GM18507 (cell line): ENCODE results near the gene CARMIL1.
A peak's percentile ranks its signal among the peaks of the same experiment; 100 is the strongest.

ENCODE experiments used
- DNase-seq: peaks from one replicate; pipeline ENCODE4 v3.0.0; 2011; ENCODE audit warnings: low read depth; ENCODE audit not compliant: insufficient read length; ENCODE audit errors: extremely low spot score
- FAIRE-seq: peaks from 2 replicates; lab custom pipeline; 2011; peaks lifted over from hg19 to GRCh38; lab: Jason Lieb, UNC

Gene CARMIL1

DNA sequence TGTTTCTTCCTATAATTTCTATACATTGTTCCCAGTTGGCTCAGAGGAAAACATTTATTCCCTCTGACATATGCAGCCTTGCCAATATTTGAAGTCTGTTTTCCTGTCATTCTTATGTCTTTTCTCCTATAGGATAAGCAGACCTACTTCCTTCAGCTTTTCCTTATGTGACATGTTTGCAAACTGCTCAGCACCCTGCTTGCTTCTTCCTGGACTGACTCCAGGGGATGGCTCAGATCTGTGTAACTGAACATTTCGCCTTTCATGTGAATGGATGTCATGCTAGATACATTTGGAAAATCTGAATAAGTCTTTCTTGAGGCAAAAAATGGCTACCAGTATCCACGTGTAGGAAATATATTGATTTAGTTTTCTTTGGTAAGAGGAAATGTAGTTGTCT is 113.2 kb downstream of the CARMIL1 start:
- DNase-seq (no peak), FAIRE-seq (no peak)

- DNase-seq (no peak), FAIRE-seq (no peak)
Measured at GRCh38 chr6:25395731-25396130, 116.6 kb downstream of the CARMIL1 start.

DNA sequence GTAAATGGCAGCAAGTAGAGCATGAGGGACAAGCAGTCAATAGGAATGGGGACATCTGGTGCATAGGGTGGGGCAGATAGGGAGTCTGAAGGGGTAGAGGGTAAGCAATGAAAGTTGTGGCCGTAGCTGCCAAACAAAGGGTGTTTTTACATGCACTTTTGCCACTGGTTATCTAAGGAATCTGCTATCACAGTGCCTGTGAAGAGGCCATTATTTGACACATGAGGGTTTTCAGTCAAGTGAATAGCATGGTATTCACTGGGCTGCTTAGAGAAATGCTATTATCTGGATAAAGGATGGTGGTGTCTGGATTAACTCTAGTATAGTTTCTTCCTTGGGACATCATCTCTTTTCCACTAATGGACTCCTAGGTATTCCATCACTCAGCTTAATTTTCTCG is 118.2 kb downstream of the CARMIL1 start:
- peak; percentile 15 for FAIRE-seq
- no peak for DNase-seq

- DNase-seq (no peak), FAIRE-seq (no peak)
Measured at GRCh38 chr6:25399885-25400284, 120.7 kb downstream of the CARMIL1 start.

DNA sequence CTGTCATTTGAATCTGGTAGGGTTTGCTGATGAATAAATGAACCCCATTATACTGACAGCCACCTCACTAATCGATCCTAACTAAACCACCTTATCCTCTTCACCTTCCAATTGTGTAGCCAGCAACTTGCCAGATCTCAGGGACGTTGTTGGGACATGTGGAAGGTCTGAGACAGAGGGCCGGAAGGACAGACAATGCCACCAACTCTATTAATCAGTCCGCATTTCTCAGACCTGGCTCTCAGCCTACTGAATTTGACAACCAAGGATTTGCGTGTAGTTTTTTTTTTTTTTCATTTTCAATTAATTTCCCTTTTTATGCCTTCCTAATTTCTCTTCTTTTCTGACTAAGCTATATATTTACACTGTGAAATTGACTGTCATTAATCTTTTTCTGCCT is 122.5 kb downstream of the CARMIL1 start:
- DNase-seq (no peak), FAIRE-seq (no peak)

DNA sequence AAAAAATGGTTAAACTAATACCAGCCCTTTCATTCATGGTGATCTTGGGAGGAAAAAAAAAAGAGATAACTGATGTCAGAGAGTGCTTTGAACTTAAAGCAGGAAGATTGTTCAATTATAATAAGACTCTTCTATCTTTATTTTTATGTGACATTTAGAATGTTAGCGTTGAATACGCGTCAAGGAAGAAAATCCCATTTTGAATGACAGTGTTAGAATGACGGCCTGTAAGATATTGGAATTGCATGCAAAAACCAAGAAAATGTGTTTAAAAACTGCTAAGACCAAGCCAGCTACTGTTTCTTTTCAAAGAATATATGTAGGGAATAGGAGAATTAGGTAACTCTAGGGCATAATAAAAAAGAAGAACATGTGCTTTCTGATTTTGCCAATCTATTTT is 123.0 kb downstream of the CARMIL1 start:
- FAIRE-seq (no peak), DNase-seq (no peak)

GRCh38 chr6:25403150-25403549 is 124.0 kb downstream of the CARMIL1 start:
- DNase-seq (no peak), FAIRE-seq (peak; percentile 21)

DNA sequence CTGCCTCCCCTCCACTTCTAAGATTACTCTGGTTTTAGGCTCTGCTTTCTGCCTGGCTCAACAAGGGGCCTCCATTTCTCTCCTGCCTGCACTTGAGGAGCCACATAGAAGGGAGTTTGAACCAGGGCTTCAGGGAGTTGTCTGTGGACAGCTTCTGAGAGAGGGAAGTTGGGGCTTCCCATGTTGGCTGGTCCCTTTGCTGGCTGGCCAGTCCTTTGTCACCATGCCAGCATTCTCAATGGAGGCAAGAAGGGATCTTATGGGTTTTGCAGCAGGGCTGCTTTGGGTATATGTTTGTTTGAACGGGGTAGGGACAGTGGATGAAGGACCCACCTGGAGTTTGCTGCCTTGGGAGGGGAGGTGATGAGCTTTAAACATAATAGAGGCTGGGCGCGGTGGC is 124.9 kb downstream of the CARMIL1 start:
- DNase-seq, result no peak
- FAIRE-seq, result peak; percentile 38

GRCh38 chr6:25404693-25405169 is 125.6 kb downstream of the CARMIL1 start:
- DNase-seq (peak; percentile 26), FAIRE-seq (peak; percentile 97)

DNA sequence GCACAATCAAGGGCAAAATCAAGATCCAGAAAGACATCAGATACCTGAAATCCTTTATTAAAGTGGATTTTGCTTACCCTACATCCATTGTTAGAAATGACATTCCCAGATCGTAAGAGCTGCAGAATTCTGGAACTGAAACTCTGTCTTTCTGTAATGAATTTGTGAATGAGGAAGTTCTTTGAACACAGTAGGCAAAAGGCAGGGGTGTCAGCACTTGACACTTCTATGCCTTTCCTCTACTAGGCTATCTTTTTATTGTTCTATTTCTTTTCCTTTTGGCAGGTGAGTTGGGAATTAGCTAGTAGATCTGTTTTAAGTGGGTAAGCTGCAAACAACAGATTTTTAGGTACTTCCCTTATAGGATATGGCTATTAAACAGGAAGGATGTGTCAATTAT is 126.3 kb downstream of the CARMIL1 start:
- DNase-seq (no peak), FAIRE-seq (no peak)

DNA sequence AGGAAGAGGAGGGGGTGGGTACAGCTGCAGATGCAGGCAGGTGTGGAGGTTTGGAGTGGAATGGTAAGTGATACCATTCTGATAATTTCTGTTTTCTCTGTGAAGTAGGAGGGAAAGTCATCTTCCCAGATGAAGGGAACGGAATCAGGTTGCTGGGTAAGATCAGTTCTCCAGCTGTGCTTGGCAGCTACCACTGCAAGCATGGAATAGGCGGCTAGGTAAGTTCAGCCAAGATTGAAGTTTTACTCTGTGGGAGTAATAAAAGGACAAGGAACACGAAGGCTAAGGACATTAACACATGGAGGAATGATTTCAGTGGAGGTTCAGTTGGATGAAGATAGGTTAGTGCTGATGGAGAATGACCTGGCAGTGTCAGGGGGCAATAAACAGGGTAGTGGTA is 128.3 kb downstream of the CARMIL1 start:
- FAIRE-seq (no peak), DNase-seq (no peak)

DNA sequence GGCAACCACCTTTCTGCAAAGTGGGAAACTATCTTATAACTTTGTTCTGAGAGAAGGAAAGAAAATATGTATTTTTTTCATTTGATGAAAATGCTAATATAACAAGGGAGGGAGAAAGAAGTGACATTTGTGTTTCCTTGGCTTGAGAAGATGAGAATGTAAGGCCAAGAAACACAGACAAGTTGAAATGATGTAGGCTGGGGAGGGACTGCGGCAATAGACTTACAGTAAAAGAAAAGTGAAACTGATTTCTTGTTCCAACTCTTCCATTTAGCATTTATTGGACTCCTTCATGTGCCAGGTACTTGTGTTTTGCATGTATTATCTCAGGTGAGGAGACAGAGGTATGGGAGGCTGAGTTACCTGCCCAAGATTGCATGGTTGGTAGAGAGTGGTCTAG is 130.9 kb downstream of the CARMIL1 start:
- FAIRE-seq, result peak; percentile 50
- no peak for DNase-seq

- FAIRE-seq, result peak; percentile 75
- no peak for DNase-seq
Measured at GRCh38 chr6:25411316-25411950, 132.3 kb downstream of the CARMIL1 start.

DNA sequence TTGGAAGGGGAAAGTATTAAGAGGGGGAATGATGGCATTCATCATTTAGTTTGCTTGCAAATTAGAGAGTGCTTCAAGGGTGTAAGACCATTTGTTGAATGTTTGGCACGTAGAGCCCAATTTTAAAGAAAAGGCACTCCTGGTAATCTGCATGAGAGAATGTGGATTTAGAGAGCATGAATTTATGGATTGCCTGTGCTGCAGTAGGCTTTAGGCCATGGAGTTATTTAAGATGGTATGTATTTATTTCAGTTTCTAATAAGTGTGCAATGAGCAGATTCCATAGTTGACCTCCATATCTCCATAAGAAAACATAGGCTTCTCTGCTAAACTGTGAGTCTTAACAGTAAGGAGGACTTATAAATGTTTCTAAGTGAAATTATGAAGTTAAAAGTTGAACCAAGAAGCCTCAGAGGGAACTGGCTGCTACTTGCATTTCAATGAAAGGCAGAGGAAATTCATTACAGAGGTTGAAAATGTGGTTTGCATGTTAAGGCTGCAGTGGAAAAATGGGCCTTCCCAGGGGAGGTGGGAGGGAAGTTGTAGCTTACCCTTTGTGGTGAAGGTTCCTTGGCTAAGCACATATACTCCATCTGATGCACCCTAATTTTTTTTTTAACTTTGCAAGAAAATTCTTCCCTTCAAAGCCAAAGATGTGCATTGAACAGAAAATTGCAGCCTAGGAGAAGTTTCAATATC is 134.2 kb downstream of the CARMIL1 start:
- FAIRE-seq (peak; percentile 87), DNase-seq (no peak)

GRCh38 chr6:25414168-25414567 is 135.0 kb downstream of the CARMIL1 start:
- FAIRE-seq, result peak; percentile 44
- DNase-seq, result no peak

DNA sequence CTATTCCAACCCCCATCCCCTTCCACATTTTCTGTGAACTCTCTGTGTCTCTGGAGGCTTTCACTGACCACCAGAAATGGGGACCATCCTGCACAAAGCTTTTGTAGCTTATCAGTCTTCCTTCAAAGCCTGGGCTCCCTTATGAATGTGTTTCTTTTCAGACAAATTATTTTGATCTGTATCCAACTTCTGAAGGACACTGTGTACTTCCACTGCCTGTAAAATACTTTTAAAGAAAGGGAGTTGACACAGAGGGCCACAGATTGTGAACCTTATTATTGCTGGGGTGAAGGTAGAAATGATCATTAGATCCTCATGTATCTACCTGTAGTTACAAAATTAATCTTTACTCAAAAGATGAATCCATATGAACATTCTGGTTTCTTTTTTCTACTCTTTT is 135.6 kb downstream of the CARMIL1 start:
- no peak for DNase-seq

DNA sequence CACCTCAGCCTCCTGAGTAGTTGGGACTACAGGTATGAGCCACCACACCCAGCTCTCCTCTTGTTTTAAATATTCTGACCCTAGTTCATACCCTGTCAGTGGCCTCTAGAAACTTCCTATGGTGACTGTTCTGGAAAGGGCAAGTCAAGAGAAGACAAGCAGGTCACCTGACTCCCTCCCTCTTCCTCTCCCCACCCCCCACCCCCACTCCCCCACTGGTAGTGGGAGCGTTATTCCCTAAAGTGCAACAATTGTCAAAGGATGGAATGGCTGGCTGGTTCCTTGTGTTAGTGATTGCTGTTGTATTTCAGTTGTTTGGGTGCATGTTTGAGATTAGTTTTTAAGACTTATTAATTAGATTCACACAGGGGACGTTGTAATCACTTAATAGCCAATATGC is 136.1 kb downstream of the CARMIL1 start:
- FAIRE-seq (no peak), DNase-seq (no peak)

More for the DNA sequence above, 135.6 kb downstream of the CARMIL1 start:
- no peak for FAIRE-seq

- DNase-seq (no peak), FAIRE-seq (no peak)
Measured at GRCh38 chr6:25415701-25416100, 136.5 kb downstream of the CARMIL1 start.

DNA sequence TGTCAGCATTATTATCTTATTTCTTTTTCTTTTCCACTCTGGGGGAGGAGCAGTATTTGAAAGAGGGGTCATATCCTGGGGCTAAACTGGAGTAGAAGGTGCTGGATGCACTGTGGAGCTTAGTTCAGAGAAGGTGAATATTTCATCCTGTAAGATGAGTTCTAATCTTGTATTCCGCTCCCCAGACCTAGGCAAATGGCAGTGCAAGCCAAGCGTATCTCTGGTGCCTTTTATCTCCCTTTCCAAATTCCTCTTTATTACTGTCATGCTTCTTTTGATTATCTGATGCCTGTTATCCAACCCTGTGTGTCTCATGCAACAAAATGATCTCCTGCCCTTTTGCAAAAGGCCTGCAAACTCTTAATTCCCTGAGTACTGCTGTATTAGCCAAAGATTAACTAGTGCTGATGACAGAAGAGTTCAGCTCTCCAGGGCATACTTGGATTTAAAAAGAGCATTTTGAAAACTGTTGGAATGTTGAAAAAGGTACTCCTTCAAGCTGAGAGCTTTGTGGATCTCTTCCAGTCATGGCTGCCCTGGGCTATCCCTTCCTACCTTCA is 138.0 kb downstream of the CARMIL1 start:
- DNase-seq (no peak), FAIRE-seq (no peak)

DNA sequence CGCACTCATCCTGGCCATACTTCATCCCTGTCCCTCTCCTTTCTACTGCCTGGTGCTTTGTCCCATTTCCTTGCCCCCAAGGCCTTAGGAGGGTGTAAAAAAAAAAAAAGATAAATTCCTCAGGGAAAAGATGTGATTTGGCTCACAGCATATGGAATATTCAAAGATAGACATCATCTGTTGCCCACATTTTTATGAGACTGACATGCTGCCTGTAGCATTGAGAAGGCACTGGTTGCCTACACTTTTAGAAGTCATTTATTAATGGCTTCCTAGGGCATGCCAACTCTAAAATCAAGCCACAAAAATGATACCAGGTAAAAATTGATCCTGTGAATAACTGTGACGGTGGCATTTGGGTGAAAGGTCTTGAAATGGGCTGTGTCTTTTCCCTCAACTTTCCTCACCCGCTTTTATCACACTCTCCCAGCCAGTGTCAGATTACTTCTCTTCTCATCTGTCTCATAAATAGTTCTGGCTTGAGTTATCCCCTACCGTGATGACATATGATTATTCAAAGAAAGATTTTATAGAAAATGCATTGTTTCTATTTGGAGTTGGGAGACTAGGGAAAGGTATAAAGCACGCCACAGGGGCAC is 139.4 kb downstream of the CARMIL1 start:
- no peak for FAIRE-seq
- no peak for DNase-seq

GRCh38 chr6:25419879-25420278 is 140.7 kb downstream of the CARMIL1 start:
- DNase-seq (no peak), FAIRE-seq (no peak)
